KBM-7 (cell line): ENCODE measurements around the gene ATP5ME.

Source experiments
- DNase-seq: peaks from one replicate; pipeline ENCODE4 v3.0.0-alpha.2; 2015
- in situ Hi-C: fragments of 300-500 bp; cut with MboI; formaldehyde crosslinking; loops from 2 replicates; pipeline ENCODE4 v1.14.3; 2020; ENCODE audit warnings: low sequenced_read_pairs, low pct_unique_long_range_greater_than_20kb, mixed read lengths

The ATP5ME gene

GRCh38 chr4:686413-687040 lies 12.5 kb upstream of the ATP5ME start:
- no peak for DNase-seq
- in situ Hi-C loops: no loop called here

- in situ Hi-C loops: no loop called here
- no peak for DNase-seq
These were observed 11.8 kb upstream of the ATP5ME start for GRCh38 chr4:685679-686412.

- no peak for DNase-seq
- in situ Hi-C loops: no loop called here
These were observed 10.7 kb upstream of the ATP5ME start for GRCh38 chr4:684623-685327.

- in situ Hi-C loops: no loop called here
- DNase-seq: no peak
These were observed 10.0 kb upstream of the ATP5ME start for GRCh38 chr4:683982-684622.

- in situ Hi-C loops: no loop called here
- no peak for DNase-seq
These were observed 9.3 kb upstream of the ATP5ME start for GRCh38 chr4:683247-683897.

- DNase-seq: no peak
- in situ Hi-C loops: no loop called here
These were observed 8.6 kb upstream of the ATP5ME start for GRCh38 chr4:682490-683172.

GRCh38 chr4:681736-682451 lies 7.8 kb upstream of the ATP5ME start:
- DNase-seq: no peak
- in situ Hi-C loops: no loop called here

GRCh38 chr4:680928-681645 lies 7.0 kb upstream of the ATP5ME start:
- in situ Hi-C loops: no loop called here
- no peak for DNase-seq

GRCh38 chr4:680551-680927 lies 6.5 kb upstream of the ATP5ME start:
- DNase-seq: no peak
- in situ Hi-C loops: no loop called here

- no peak for DNase-seq
- in situ Hi-C loops: no loop called here
These were observed 6.0 kb upstream of the ATP5ME start for GRCh38 chr4:680091-680490.

GRCh38 chr4:679629-680028 lies 5.6 kb upstream of the ATP5ME start:
- DNase-seq: no peak
- in situ Hi-C loops: no loop called here

GRCh38 chr4:679104-679481 lies 5.0 kb upstream of the ATP5ME start:
- in situ Hi-C loops: no loop called here

GRCh38 chr4:678331-679103 lies 4.4 kb upstream of the ATP5ME start:
- DNase-seq: no peak
- in situ Hi-C loops: no loop called here

More at GRCh38 chr4:679104-679481, 5.0 kb upstream of the ATP5ME start:
- DNase-seq: no peak

GRCh38 chr4:677431-678293 lies 3.6 kb upstream of the ATP5ME start:
- in situ Hi-C loops: no loop called here
- no peak for DNase-seq

- DNase-seq: no peak
- in situ Hi-C loops: no loop called here
These were observed 2.8 kb upstream of the ATP5ME start for GRCh38 chr4:676871-677235.
